ENCODE measurements around the gene TAF1B.
"Not testable (repeated sequence)": the region's sequence is repeated elsewhere in the genome, so short reads cannot be mapped to it uniquely, and the experiment has no call there.

The TAF1B gene

DNA sequence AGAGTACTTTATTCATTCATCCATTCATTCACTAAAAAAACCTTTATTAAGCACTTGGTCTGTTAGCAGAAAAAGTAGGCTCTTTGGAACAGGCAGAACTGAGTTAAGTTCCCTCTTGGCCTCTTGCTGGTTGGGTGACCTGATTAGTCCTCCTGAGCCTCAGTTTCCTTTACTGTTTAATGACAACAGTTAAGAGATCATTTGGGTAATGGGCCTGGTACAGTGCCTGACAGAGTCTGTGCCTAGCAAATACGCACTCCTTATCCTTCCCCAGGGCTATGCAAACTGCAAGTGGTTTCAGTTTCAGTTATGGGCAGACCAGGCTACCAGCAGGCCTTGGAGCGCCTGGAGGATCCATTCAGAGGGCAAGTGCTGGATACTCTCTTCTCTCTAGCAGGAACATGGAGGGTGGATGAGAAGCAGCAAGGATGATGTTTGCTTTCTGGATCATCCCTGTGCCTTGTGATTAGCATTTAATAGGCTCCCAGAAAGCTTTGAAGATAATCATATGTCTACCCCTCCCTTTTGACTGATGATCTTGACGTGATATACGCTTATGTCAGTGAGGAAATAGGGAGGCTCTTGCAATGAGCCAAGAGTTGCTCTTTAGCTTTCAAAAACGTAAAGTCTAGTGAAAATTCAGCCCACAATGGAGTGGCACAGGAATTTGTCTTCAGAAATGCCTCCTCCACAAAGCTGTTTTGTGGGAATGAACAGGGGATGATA, 12.4 kb upstream of the TAF1B start:
- no peak for DNase-seq (ENCODE audit: low read depth in 2 of 2)

DNA sequence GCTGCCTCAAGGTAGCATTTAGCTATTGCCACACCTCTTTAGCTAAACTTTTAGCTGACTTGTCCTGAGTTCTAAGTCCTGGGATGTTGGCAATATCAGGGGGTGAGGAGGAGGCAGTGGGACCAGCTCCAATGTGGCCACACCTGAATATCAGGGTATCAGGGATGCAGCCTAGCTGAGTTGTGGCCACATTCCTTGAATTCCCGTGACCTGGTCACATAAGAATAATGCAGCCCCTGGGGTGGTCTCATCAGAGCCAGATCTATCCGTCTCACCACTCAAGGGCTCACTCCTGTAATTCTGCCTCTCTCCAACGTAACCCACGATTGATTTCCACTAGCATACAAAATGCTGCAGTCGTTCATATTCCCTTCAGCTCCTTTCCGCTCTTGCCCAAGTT, 11.6 kb upstream of the TAF1B start:
- no peak for DNase-seq (ENCODE audit: low read depth in 2 of 2)

DNA sequence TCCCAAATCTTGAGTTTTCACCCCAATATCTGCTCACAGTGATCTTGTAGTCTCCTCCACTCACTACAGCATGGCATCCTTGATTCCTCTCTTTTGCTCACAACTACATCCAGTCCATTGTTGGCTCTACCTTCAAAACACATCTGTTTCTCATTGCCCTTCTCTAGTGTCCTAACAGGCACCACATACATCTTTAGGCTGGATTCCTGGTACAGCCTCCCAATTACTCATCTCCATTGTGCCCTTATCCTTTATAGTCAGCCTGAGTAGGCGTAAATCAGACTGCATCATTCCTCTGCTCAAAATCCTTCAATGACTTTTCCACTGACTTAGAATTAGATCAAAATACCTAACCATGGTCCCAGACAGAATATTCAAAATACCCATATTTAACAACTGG, 10.7 kb upstream of the TAF1B start:
- no peak for DNase-seq (ENCODE audit: low read depth in 2 of 2)

DNA sequence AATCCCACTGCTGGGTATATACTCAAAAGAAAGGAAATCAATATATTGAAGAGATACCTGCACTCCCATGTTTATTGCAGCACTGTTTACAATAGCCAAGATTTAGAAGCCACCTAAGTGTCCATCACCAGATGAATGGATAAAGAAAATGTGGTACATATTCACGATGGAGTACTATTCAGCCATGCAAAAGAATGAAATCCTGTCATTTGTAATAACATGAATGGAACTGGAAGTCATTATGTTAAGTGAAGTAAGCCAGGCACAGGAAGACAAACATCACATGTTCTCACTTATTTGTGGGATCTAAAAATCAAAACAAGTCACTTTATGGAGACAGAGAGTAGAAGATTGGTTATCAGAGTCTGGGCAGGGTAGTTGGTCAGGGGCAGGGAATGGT, 8.2 kb upstream of the TAF1B start:
- DNase-seq (ENCODE audit: low read depth in 2 of 2) = not testable (repeated sequence)

DNA sequence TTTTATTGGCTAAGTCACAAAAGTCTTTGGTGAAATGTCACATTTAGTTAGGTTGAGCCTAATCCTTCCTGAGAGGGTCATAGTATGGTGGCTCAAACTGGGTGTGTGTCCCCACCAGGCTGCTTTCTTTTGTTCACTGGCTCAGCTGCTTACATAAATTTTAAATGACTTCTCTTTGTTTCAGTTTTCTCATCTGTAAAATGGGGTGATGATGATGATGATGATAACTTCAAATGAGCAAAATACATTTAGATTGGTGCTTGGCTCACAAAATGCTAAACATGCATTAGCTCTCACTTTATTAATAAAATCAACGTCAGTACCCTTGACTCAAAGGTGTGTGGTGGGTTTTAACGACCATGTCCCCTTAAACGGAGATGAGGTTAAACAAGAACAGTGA, 7.2 kb upstream of the TAF1B start:
- no peak for DNase-seq (ENCODE audit: low read depth in 2 of 2)

DNA sequence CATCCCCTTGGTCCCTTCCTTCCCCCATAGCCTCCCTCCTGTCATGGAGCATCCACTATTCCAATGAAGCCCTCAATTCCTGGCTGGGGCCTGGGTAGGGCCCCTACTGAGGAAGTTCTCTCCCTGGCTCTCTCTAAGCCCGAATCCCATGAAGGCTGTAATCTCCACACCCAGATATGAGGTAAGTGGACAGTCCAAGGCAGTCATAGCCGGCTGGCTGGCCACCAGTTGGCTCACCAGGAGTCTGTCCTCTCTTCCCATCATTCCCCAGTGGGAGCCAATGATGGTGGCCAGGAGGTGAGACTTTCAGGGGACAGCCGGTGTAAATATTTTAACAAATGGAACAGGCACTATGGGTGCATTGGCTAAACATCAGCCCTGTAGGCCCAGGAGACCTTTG, 6.8 kb upstream of the TAF1B start:
- no peak for DNase-seq (ENCODE audit: low read depth in 2 of 2)

DNA sequence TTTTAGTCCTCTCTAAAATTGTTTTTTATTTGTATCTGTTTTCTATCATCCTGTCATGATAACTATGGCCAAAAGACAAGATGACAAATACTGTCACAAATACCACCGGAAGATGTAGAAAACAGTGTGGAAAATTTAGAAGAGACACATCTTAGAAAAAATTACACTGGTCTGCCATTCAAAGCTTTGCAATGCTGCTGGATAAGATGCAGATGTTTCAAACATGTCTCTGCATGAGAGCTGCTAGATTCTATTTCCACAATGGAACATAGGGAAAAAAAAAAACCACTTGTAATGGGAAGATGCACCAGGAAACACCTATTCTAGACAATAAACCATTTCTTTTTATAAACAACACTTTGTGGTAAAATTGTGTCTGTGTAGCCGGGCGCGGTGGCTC, 5.8 kb upstream of the TAF1B start:
- no peak for DNase-seq (ENCODE audit: low read depth in 2 of 2)

DNA sequence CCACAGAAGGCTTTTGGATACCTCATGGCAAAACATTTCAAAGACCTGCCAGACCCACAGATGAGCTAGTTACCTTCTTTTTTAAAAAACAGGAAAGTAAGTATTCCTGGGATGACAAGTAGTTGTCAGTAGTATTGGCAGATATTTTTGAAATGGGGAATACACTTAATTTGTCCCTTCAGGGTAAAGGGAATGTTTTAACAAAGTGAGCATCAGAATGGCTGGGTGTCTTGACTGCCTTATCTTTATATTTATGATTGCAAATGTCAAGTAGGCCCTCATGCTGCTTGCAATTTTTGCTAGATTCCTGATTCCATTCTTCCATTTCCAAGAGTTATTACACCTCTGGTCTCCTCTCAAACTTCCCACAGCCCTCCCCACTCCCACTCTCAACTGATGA, 4.9 kb upstream of the TAF1B start:
- no peak for DNase-seq (ENCODE audit: low read depth in 2 of 2)

DNA sequence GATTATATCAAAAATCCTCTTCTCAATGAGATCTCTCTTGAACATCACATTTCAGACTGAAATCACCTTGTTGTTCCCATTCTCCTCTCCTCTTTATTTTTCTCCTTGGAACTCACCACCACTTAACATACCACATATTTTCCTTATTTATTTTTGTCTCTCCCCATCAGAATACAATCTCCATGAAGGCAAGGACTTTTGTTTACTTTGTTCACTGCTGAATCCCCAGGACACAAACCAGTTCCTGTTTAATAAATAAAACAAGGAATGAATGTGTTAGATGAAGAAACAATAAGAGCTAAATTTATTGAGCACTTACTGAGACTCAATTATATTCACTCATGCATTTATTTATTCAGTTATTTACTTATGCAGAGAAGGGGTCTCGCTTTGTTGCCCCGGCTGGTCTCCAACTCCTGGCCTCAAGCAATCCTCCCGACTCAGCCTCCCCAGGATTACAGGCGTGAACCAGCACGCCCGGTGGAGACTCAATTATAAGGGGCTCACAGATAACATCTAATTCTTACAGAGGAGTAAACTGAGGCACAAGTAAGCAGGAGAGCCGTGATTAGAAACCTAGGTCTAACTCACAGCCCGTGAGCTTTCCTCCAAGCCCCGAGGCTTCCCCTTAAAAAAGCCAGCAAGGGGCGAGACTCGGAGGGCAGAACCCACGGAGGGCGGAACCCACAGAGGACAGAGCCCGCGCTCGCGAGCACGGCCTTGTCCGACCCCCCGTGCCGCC, 616 bp upstream of the TAF1B start:
- DNase-seq (ENCODE audit: low read depth in 2 of 2) = no peak

DNA sequence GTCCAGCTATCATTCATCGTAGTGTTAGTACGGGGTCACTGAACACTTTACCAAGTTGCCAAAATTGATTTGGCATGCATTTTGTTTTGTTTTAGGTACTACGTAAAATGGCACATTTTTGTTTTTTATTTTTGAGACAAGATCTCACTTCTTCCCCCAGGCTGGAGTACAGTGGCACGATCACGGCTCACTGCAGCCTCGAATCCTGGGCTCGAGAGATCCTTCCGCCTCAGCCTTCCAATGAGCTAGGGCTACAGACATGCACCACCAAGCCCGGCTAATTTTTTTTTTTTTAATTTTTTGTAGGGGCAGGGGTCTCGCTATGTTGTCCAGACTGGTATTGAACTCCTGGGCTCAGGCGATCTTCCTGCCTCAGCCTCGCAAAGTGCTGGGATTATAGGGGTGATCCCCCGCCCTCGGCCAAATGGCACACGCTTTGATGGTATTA, 786 bp downstream of the TAF1B start:
- DNase-seq (ENCODE audit: low read depth in 2 of 2) = no peak

DNA sequence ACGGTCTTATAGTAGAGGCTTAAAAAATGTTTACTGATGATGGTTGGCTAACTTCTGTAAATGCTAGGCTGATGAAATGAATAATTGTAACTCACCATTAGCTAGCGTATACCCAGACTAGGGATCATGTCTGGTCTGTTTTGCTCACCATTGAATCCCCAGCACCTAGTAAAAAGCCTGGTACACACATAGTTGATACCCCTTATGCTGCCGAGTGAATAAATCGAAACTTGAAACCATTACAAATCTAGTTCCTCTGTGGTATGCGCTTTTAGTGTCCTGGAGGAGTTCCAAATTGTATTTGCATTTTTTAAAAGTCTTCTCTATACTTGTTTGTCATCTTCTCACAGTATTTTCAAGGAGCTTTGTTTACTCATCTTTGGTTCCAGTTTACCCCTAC, 1.3 kb downstream of the TAF1B start:
- no peak for DNase-seq (ENCODE audit: low read depth in 2 of 2)

DNA sequence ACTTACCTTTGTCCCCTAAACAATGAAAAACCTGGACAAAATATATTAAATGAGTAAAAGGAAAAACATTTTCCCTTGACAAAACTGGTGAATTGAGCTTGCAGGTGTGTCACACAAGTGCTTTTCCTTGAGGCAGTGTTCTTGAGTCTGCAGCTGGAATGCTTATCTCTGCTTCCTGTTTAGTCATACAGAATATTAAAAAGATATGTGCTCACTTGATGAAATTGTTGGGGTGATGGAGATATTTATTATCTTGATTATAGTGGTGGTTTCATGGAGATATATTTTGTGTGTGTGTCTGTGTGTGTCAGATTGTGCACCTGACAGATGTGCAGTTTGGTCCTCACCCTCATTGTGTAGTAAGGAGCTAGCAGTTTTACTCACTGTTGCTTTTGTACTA, 3.3 kb downstream of the TAF1B start:
- no peak for DNase-seq (ENCODE audit: low read depth in 2 of 2)

DNA sequence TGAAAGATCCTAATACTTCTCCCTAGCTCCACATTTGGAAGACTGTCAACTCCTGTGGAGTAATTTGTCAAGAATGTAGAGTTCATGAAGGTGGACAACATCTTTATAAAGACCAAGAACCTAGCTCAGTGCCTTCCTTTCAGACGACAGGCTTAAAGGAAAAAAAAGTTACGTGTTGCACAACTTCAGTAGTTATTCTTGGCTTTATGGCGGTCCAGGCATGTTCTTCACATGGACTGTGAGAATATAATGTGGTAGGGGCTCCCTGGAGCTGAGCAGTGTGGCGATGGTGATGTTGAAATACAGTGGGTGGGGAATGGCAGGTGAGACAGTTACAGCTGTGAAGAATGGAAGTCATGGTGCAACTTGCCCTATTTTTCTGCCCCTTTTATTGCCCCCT, 3.9 kb downstream of the TAF1B start:
- no peak for DNase-seq (ENCODE audit: low read depth in 2 of 2)

DNA sequence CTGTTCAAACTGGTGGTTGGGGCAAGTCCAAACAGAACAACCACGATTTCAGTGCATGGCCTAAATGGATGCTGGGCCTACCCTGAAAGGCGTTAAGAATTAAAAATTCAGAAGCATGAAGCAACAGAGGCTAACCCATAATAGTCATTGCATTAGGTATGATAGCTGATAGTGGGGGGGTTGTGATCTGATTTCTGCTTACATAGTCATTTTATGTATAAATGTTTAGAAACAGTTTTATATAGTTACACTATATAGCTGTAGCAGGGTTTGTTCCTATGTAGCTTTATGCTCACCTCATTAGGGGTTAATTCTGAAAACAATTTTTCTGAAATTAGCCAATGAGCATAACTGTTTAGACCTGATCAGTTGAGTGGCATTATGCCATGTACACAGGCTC, 9.6 kb downstream of the TAF1B start:
- no peak for DNase-seq (ENCODE audit: low read depth in 2 of 2)

DNA sequence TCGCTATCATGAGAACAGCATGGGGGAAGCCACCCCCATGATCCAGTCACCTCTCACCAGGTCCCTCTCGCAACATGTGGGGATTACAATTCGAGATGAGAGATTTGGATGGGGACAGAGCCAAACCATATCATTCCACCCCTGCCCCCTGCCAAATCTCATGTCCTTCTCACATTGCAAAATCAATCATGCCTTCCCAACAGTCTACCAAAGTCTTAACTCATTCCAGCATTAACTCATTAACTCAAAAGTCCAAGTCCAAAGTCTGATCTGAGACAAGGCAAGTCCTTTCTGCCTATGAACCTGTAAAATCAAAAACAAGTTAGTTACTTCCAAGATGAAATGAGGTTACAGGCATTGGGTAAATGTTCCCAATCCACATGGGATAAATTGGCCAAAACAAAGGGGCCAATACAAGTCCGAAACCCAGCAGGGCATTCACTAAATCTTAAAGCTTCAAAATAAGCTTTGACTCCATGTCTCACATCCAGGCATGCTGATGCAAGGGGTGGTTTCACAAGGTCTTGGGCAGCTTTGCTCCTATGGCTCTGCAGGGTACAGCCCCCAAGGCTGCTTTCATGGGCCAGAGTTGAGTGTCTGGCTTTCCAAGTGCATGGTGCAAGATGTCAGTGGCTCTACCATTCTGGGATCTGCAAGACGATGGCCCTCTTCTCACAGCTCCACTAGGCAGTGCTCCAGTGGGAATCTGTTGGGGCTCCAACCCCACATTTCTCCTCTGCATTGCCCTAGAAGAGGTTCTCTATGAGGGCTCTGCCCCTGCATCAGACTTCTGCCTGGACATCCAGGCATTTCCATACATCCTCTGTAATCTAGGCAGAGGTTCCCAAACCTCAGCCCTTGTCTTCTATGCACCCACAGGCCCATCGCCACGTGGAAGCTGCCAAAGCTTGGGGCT, 14.8 kb downstream of the TAF1B start:
- no peak for DNase-seq (ENCODE audit: low read depth in 2 of 2)

DNA sequence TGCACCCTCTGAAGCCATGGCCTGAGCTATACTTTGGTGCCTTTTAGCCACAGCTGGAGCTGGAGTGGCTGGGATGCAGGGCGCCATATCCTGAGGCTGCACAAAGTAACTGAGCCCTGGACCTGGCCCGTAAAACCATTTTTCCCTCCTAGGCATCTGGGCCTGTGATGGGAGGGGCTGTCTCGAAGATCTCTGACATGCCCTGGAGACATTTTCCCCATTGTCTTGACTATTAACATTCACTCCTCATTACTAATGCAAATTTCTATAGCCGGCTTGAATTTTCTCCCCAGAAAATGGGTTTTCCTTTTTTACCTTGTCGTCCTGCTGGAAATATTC, 15.4 kb downstream of the TAF1B start:
- DNase-seq (ENCODE audit: low read depth in 2 of 2) = no peak

DNA sequence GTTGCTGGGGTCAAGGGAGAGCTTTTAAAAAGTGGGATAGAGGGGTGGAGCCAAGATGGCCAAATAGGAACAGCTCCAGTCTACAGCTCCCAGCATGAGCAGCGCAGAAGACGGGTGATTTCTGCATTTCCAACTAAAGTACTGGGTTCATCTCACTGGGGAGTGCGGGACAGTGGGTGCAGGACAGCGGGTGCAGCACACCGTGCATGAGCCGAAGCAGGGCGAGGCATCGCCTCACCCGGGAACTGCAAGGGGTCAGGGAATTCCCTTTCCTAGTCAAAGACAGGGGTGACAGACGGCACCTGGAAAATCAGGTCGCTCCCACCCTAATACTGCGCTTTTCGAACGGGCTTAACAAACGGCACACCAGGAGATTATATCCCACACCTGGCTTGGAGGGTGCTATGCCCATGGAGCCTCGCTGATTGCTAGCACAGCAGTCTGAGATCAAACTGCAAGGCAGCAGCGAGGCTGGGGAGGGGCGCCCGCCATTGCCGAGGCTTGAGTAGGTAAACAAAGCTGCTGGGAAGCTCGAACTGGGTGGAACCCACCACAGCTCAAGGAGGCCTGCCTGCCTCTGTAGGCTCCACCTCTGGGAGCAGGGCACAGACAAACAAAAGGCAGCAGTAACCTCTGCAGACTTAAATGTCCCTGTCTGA, 17.8 kb downstream of the TAF1B start:
- not testable (repeated sequence) for DNase-seq (ENCODE audit: low read depth in 2 of 2)

DNA sequence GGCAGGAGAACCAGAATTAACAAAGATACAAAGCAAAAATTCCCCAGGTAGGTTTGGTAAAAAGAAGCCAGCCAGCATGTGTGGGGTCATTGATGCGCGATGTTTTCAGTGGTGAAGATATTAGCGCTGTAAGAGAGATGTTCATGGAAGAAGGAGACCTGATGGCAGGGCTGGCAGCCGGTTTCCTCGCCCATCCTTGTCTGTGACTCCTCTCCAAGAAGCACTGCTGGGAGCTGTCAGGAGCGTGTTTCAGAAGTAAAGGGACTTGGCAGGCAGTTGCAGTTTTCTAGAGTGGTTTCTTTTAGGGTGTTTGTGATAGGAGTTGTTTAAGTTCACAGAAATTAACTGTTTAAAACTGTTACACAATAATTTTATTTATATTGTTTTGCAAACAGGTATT, 24.6 kb downstream of the TAF1B start:
- DNase-seq (ENCODE audit: low read depth in 2 of 2) = no peak

DNA sequence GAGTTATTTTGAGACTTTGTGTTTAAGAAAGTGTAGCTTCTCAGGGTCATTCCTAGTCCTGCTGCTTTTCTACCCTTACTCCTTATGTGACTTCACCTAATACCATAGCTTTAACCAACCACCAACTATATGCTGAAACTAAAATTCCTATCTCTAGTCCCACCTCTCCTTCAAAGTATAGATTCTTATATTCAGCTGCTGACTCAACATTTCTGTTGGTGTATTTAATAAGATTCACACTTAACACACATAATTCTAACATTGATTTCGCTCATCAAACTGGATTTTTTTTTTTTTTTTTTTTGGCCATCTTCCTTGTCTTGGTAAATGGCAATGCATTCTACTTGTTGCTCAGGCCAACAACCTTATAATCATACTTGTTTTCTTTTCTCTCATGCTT, 30.1 kb downstream of the TAF1B start:
- no peak for DNase-seq (ENCODE audit: low read depth in 2 of 2)

DNA sequence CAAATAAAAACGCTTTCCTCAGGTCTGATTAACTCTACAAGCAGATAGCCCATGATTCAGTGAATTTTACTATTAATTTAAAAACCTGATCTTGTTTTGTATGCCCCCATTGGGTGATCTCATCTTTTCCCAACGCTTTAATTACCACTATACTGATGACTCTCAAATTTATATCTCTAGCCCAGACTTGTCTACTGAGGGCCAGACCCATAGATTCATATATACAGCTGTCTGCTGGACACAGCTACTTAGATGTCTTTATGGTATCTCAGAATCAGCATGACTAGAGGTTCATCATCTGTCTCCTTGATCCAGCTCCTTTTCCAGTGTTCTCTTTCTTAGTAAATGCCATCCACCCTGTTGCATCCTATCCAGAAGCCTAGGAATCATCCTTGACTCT, 33.8 kb downstream of the TAF1B start:
- DNase-seq (ENCODE audit: low read depth in 2 of 2) = no peak

DNA sequence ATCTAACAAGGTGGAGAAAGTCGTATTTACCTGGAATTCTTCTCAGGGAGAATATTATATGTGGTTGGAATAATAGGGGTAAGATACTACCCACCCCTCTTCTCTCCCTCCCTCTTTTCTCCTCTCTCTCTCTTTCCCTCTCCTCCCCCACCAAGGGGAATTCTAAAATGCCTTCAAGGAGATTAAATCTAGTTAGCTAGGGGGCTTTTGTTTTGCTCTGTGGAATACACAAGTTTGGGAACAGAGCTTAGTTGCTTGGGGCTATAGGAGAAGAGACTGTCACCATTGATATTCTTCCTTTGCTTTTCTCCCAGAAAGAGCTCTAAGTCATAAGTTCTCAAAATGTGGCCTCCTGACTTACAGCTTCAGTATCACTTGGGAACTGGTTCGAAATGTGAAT, 34.5 kb downstream of the TAF1B start:
- no peak for DNase-seq (ENCODE audit: low read depth in 2 of 2)
